GM10266 (cell line): ENCODE data around the gene TSR3.

Source experiments
- DNase-seq: peaks from one replicate; pipeline ENCODE4 v3.0.0; 2012; ENCODE audit errors: extremely low spot score
- TF ChIP-seq, protein P1 (sequence below): IDR thresholded peaks from 2 replicates; pipeline ENCODE4 v1.5.1; 2012; ENCODE audit warnings: mild to moderate bottlenecking, low read depth; ENCODE audit not compliant: control insufficient read depth, insufficient read depth; ENCODE audit errors: missing control alignments

Gene TSR3

DNA sequence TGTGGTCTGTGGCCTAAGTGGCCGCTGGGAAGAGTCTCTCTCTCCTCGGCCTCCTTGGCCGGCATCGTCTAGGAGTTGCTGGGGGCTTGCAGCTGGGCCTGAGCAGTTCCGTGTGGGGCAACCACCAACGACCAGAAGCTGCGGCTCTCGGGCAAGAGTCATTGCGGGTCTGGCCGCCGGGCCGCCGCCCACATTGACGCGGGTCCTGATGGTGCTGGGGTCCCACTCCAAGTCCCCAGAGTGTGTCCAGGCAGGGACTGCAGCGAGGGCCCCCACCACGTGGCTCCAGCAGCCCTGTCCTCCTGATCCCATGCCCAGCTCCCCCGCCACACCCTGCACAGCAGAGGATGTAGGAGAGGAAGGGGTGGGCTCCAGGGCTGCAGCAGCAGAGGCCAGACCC, 31.9 kb upstream of the TSR3 start:
- TF ChIP-seq, protein P1, sequence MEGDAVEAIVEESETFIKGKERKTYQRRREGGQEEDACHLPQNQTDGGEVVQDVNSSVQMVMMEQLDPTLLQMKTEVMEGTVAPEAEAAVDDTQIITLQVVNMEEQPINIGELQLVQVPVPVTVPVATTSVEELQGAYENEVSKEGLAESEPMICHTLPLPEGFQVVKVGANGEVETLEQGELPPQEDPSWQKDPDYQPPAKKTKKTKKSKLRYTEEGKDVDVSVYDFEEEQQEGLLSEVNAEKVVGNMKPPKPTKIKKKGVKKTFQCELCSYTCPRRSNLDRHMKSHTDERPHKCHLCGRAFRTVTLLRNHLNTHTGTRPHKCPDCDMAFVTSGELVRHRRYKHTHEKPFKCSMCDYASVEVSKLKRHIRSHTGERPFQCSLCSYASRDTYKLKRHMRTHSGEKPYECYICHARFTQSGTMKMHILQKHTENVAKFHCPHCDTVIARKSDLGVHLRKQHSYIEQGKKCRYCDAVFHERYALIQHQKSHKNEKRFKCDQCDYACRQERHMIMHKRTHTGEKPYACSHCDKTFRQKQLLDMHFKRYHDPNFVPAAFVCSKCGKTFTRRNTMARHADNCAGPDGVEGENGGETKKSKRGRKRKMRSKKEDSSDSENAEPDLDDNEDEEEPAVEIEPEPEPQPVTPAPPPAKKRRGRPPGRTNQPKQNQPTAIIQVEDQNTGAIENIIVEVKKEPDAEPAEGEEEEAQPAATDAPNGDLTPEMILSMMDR, result no peak
- no peak for DNase-seq

GRCh38 chr16:1381612-1382406, 30.1 kb upstream of the TSR3 start:
- no peak for DNase-seq
- TF ChIP-seq, protein P1, result no peak

DNA sequence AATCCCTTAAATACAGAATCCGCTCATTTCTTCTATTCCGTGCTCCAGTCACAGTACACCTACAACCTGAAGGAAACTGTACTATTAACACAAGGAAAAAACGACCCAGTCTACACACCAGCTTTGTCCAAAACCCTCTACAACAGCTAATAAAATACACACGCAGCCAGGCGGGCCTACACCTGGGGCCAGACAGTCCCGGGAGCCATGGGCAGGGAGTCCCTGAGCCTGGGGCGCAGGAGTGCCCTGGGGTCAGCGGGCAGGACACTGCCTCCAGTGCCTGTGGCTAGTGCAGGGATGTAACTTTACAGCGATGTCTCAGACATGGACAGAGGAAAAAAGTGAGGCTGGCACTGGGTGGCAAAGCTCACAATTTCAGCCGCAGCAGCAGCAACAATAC, 28.5 kb upstream of the TSR3 start:
- TF ChIP-seq, protein P1, result no peak
- no peak for DNase-seq

DNA sequence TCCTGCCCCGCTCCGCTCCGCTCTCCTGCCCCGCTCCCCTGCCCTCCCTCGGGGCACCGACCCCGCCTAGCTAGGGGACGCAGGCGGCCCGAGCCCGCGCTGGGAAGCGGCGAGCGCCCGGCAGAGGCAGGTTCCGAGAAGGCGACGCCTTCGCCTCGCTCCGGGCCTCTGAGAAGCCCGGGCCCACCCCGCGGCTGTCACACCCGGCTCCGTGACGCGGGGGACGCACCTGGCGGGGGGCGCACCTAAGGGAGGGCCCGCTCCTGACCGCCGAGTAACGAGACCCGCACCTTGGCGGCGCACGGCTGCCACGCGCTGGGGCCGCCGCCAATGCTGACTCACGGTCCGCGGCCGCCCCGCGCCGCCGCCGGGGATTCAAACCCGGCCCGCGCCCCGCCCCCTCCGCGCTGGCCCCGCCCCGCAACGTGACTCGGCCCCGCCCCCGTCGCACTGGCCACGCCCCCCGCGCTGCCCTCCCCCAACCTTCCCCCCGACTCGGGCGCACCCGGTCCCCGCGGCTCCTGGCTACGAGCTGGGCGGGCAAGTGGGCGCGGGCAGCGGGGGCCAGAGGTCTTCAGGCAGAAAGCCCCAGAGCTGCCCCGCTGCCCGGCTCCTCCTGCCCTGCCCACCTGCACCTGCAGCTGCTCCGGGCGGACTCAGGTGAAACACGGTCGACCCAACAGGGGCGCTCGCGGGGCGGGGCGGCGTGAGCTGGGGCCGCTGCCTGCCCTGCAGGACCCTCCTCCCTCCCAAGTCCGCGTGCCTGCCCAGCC, 27.8 kb upstream of the TSR3 start:
- DNase-seq, result peak; percentile 95
- TF ChIP-seq, protein P1, result no peak

DNA sequence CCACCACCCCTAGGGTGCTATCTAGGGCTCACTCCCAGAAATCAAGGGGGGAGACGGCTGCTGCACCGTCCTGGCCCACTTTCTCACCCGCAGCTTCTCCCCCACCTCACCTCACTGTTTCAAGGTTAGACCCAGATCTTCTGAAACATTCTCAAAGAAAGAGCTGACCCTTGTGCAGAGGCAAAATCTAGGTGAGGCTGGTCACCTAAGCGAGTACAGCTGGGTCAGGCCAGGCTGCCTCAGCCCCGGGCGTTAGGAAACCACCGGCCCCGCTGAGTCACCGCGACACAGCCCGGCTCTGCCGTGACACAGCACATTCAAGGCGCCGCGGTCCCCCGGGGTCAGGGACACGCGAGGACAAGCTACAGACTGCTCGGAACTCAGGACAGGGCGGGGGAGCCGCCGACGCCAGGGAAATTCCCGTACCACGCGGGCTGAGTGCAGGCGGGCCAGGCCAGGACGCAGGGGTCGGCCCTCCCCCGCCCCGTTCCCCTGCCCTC, 27.2 kb upstream of the TSR3 start:
- DNase-seq, result peak; percentile 78
- TF ChIP-seq, protein P1, result no peak

DNA sequence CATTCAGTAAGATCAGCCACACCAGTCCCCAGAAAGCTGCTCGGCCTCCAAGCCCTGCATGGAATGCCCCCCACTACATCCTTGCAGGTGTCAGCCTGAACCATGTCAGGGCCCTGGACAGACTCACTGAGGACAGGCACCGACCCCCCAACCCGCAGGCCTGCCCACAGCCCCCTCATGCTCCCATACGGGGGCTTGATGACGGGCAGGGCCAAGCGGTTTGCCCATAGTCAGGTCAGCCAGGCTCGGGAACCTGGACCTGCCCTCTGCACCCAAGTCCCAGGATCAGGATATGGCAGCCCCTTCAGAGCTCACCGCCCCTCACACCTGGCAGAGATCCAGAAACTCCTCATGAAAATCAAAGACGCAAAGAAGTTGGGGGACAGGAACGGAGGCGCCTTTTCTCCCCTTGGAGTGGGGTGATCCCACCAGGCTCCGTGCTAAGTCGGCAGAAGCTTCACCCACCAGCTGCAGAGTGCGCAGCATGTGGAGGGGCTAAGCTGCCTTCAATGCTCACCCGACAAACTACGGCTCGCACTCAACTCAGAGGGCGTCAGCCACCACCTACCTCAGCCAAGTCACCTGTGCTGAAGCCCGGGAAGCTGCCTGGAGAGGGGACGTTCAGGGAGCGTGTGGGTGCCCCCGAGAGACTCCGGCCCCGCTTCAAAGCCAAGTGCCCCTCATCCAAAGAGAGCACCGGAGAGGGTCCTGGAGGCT, 26.6 kb upstream of the TSR3 start:
- DNase-seq, result no peak
- TF ChIP-seq, protein P1, result no peak
